GM21515 (cell line): ENCODE measurements around the gene HSPG2.

Experiments used
- ATAC-seq: cut with Tn5 transposase; IDR thresholded peaks from one replicate; pipeline ENCODE4 v1.9.1; 2021; ENCODE audit not compliant: unreplicated experiment

Gene HSPG2

DNA sequence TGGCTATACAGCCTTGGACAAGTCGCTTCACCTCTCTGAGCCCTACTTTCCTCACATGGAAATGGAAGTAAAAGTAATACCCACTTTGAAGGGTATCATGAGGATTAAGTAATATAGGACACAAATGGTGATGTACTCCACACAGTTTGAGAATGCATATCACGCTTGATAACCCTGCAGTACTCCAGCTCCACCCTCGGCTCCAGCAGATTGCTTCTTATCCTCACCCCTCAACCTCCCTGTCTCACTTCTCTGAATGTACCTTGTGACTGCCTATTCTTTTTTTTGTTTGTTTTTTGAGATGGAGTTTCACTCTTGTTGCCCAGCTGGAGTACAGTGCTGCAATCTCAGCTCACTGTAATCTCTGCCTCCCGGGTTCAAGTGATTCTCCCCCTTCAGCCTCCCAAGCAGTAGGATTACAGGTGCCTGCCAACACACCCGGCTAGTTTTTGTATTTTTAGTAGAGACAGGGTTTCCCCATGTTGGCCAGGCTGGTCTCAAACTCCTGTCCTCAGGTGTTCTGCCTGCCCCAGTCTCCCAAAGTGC lies 69.6 kb downstream of the HSPG2 start:
- no peak for ATAC-seq

DNA sequence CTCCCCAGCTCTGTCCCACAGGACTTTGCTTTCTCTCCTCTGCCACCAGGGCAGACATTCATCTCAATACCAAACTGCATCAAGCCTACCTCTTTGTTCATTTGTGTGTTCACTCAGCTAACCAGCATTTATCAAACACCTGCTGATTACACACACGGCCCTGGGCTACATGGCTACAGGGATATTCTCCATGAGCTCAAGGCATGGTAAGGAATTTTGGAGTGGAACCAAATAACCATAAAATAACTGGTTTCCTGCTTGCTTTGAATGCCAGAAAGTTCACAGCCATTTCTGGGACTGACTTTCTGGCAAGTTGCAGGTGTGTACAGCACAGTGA lies 70.4 kb downstream of the HSPG2 start:
- ATAC-seq = no peak

DNA sequence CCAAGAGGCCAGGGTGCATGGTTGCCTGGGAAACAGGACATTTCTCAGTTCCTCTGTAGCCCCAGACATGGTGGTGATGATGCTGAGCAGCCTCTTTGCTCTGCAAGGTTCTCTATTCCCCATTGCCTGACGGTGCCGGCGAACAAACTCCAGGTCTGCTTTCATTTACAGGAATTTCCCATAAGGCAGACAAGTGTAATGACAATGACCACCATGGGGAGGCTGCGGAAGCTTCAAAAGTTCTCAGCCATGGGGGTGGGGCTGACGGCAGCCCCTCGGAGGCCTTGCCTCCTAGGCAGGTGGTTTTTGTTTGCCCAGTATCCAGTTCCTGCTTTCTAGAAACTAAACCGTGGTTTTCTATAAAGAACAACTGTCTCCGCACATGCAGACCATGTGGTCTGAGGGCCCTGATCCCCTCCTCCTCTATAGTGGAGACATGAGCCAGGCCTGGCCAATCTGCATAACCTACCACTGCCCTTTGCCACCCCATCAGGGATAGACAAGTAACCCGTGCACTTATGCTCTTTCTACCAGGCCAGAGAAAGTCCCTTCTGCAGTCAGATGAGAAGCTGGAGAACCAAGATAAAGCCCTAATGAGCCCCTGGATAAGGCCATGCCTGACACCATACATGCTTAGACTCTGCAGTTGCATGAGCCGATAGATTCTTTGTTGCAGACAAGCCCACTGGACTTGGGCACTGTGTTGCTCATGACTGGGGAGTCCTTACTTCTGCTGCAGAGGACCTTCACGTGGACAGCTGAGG lies 71.0 kb downstream of the HSPG2 start:
- ATAC-seq = peak; percentile 73

- no peak for ATAC-seq
Observed at GRCh38 chr1:21865609-21865942, 71.5 kb downstream of the HSPG2 start.

GRCh38 chr1:21864730-21865129 lies 72.4 kb downstream of the HSPG2 start:
- no peak for ATAC-seq

- no peak for ATAC-seq
Observed at GRCh38 chr1:21863981-21864380, 73.1 kb downstream of the HSPG2 start.

DNA sequence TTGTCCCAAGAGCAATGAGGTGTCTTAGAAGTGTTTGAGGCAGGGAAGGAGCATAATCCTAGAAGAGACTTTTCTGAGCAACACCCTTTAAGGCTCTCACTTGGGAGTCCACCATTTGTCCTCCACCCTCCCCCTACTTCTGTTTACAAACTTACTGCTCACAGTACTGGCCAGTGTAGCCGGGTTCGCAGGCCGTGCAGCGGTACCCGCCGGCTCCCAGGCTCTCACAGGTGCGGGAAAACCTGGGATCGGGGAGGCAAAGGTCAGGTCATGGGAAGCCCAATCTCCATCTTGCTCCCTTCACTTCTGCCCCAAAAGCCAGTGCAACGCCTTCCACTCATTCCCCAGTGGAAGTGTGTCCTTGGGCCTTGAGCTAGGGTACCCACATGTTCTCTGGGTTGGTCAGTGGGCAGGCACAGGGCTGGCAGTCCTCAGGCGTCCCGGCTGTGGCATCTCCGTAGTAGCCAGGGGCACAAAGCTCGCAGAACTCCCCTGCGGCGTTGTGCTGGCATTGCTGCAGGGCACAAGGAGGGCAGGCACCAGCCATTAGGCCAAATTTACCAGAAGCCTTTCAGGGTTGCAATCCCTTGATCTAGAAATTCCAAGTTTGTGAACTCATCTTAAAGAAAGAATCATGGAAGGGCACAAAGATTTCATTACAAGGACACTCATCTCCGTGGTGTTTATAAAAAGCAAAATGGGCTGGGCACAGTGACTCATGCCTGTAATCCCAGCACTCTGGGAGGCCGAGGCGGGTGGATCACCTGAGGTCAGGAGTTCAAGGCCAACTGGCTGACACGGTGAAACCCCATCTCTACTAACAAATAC lies 75.3 kb downstream of the HSPG2 start:
- ATAC-seq = no peak

DNA sequence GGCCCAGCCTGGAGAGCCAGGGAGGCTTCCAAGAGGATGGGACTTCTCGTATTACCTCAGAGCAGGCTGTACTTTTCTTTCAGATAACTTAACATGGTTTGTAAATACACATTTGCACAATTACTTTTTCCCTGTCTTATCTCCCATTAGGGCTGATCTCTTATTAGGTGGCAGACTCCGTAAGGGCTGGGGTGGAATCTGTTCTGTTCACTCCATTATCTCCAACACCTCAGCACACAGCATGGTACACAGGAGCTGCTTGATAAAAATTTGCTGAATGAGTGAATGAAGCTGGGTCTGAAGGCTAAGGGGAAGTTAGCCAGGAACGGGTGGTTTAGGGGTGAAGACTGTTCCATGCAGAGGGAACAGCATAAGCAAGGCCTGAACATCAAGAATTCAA lies 76.1 kb downstream of the HSPG2 start:
- no peak for ATAC-seq

DNA sequence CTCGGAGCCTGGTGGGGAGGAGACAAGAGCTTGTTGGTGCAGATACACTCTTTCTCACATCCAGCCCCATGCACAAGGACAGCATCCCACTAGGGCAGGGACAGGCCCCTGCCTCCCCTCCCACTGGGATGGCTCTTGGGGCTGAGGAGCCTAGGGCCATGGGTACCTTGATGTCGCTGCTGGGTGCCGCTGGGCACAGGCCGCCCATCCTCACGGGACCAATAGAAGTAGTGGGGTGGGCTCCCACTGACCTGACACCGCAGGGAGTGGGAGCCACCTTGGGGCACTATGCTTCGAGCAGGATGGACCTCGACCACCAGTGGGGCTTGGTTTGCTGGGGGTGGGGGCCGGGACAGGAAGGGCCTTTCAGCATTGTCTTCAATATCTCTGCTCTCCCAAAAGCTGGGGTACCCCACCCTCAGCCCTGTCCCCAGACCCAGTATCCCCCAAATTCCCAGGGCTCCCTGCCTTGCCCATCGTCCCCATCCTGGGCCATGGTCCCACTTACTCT lies 77.4 kb downstream of the HSPG2 start:
- no peak for ATAC-seq

GRCh38 chr1:21857840-21858670 lies 79.1 kb downstream of the HSPG2 start:
- ATAC-seq = no peak

- no peak for ATAC-seq
Observed at GRCh38 chr1:21857142-21857839, 79.8 kb downstream of the HSPG2 start.

GRCh38 chr1:21855257-21856096 lies 81.6 kb downstream of the HSPG2 start:
- no peak for ATAC-seq

GRCh38 chr1:21854751-21855131 lies 82.4 kb downstream of the HSPG2 start:
- no peak for ATAC-seq

DNA sequence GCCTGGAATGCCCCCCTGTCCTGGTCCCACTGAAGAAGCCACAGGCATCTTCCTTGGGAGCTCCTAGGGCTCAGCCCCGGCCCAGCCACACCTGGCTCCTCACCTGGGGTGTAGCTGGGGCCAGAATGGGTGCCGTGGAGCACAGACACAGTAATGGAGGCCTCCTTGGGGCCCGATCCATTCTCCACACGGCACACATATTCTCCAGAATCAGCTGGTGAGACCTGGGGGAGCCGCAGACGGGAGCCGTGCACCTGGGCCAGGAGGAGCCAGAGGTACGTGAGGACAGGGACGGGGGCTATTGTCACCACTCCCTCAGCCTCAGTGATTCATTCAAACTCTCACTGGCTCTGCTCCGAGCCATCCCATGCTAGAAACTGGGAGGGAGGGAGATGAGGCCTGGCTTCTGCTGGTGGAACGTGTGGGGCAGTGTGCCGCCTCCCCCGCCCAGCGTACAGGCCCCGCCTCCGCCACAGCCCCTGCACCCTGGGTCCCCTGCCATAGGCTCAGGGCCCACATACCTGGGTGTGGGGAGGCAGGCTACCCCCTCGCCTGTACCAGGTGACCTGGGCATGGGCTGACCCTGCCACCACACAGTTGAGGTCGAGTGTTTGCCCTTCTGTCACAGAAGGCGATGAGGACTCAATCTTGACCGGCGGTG lies 82.9 kb downstream of the HSPG2 start:
- ATAC-seq = no peak

DNA sequence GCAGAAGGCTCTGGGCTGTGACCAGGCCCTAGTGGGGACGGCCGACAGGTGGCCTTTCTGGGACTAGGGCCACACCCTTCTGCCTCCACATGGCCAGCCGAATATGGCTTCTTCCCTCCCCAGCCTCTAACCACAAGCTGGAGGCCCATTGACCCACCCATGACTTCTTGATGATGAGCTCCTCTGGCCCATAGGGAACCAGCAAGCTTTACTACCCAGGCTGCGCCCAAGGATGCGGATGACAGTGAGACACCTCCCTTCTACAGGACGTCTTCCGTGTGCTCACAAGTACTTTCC lies 84.0 kb downstream of the HSPG2 start:
- ATAC-seq = no peak

DNA sequence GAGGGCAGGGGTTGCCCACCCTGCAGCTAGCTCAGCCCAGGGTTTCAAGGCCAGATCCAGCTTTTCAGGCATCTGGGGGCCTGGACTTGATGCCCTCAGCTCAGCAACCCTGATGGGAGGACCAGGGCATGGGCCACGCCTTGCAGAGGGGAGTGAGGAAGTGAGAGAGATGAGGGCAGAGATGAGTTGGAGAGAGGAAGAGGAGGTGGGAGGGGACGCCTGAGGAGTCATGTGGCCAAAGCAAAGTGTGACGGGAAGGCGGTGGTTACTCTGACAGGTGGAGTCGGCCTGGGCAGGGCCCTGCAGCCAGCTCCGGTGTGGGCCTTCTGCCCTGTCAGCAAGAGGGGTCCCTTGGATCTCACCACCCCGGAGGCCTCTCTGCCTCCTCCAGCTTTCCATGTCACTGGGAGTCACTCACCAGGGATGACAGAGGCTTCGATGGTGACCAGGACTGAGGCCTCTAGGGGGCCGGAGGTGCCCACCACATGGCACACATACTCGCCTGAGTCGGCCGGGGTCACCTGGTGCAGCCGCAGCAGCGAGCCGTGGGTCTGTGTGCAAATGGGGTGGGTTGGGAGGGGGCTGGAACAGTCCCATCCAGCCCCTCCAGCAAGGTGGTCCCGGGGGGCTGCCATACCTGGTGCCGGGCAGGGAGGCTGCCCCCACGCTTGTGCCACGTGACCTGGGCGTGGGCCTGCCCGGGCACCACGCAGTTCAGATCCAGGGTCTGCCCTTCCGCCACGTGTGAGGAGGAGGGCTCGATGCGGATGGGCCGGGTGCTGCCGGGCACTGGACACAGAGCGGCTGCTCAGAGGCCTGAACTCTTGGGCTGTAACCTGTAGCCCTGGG lies 84.6 kb downstream of the HSPG2 start:
- ATAC-seq = no peak

- no peak for ATAC-seq
Observed at GRCh38 chr1:21851430-21852250, 85.5 kb downstream of the HSPG2 start.
